K562 (cell line): Measurements from ENCODE around the gene PRR7. TPM values are rescaled to one million over a fixed set of nuclear protein-coding genes. Genes with fewer than 3 reads are reported as not detected.
A peak's percentile ranks its signal among the peaks of the same experiment; 100 is the strongest.

ENCODE experiments used
- ATAC-seq: fragments of 200-7000 bp; cut with Tn5 transposase; 3 replicates; pipeline ENCODE4 v1.9.1; 2020; ENCODE audit warnings: moderate library complexity
- BruUV-seq: library from RNA; stranded (reverse); fragments of 400-500 nt; replicated peaks from 2 replicates; lab custom pipeline; 2021; lab: Mats Ljungman, UMichigan
- CTCF ChIA-PET: fragments of 300-600 bp; formaldehyde crosslinking; extraction: SDS; loops from one replicate; lab custom pipeline; 2021; ENCODE audit warnings: low intra/inter-chr PET ratio; lab: Yijun Ruan, JAX
- POLR2A ChIA-PET: fragments of 300-600, 350-650 bp; sonication (Branson Sonifier 250); formaldehyde crosslinking; extraction: SDS; loops from one replicate; lab custom pipeline; 2021; ENCODE audit warnings: antibody characterized with exemption, inconsistent platforms; lab: Yijun Ruan, JAX
- DNase-seq, 4 experiments: peaks; one replicate each; pipeline versions ENCODE4 v3.0.0 to v3.0.0-alpha.2; 2011 to 2018; ENCODE audit warnings: low spot score in 3 of 4, mixed read lengths in 3 of 4; ENCODE audit errors: extremely low read depth in 1 of 4
- FAIRE-seq: peaks from 2 replicates; lab custom pipeline; 2011; peaks lifted over from hg19 to GRCh38; lab: Jason Lieb, UNC
- H2AFZ ChIP-seq: 2 replicates; pipeline ENCODE4 v1.6.0; 2011; ENCODE audit warnings: low read depth, low read length, control low read depth, inconsistent platforms
- H3K27ac ChIP-seq: fragments of 200-600 bp; 3 replicates; pipeline ENCODE4 v1.8.0; 2011; ENCODE audit warnings: low read depth, mild to moderate bottlenecking, control low read depth, inconsistent platforms, low read length, moderate library complexity, mixed read lengths; ENCODE audit errors: extremely low read depth
- H3K27me3 ChIP-seq, 2 experiments: fragments of 300-600 bp in 1 of 2; 2 replicates in 1 of 2; 3 replicates in 1 of 2; pipeline versions ENCODE4 v1.6.0 to v1.8.0; 2011; ENCODE audit warnings: inconsistent platforms in 2 of 2, low read length in 2 of 2, mild to moderate bottlenecking in 1 of 2, mixed read lengths in 1 of 2, moderate library complexity in 1 of 2; ENCODE audit not compliant: control insufficient read depth in 2 of 2, insufficient read depth in 2 of 2
- H3K36me3 ChIP-seq: fragments of 300-600 bp; 3 replicates; pipeline ENCODE4 v1.8.0; 2011; ENCODE audit warnings: mild to moderate bottlenecking, low read length, inconsistent platforms; ENCODE audit not compliant: control insufficient read depth, insufficient read depth
- H3K4me1 ChIP-seq, 2 experiments: fragments of 200-600 bp in 1 of 2; replicated peaks in 1 of 2; 2 replicates in 1 of 2; 3 replicates in 1 of 2; pipeline versions ENCODE4 v1.5.1 to v1.8.0; 2011; ENCODE audit warnings: inconsistent platforms in 2 of 2, low read length in 2 of 2, mild to moderate bottlenecking in 1 of 2, mixed read lengths in 1 of 2, moderate library complexity in 1 of 2; ENCODE audit not compliant: control insufficient read depth in 2 of 2, insufficient read depth in 2 of 2
- H3K4me2 ChIP-seq: 2 replicates; pipeline ENCODE4 v1.6.1; 2011; ENCODE audit warnings: low read length, control low read depth, inconsistent platforms, mixed read lengths; ENCODE audit not compliant: insufficient read depth
- H3K4me3 ChIP-seq: fragments of 200-600 bp; sonication (generic), shearing (Covaris generic); 2 replicates; pipeline ENCODE4 v1.5.1; 2016; ENCODE audit warnings: control low read depth, inconsistent platforms
- H3K79me2 ChIP-seq: fragments of 200-600 bp; 3 replicates; pipeline ENCODE4 v1.8.0; 2011; ENCODE audit warnings: low read length, inconsistent platforms; ENCODE audit not compliant: control insufficient read depth, insufficient read depth
- H3K9ac ChIP-seq, 2 experiments: 2 replicates each; pipeline versions ENCODE4 v1.6.0 to v1.6.1; 2011; ENCODE audit warnings: low read depth in 2 of 2, low read length in 2 of 2, control low read depth in 1 of 2, inconsistent platforms in 1 of 2, mild to moderate bottlenecking in 1 of 2, mixed read lengths in 1 of 2; ENCODE audit not compliant: insufficient read depth in 1 of 2
- H3K9me1 ChIP-seq: one replicate; pipeline ENCODE4 v1.6.0; 2011; ENCODE audit warnings: inconsistent platforms, mild to moderate bottlenecking, low read length, moderate library complexity; ENCODE audit not compliant: control insufficient read depth, insufficient read depth
- H3K9me3 ChIP-seq: replicated peaks from 2 replicates; pipeline ENCODE4 v1.5.1; 2011; ENCODE audit warnings: low read depth, low read length, inconsistent platforms; ENCODE audit not compliant: control insufficient read depth, insufficient read depth
- H4K20me1 ChIP-seq: replicated peaks from 2 replicates; pipeline ENCODE4 v1.6.1; 2011; ENCODE audit warnings: low read length, inconsistent platforms, mixed read lengths; ENCODE audit not compliant: control insufficient read depth, insufficient read depth
- BRCA1 ChIP-seq, 2 experiments: fragments of 450-650 bp in 1 of 2; sonication (generic) in 1 of 2; formaldehyde crosslinking in 1 of 2; IDR thresholded peaks; 2 replicates each; pipeline versions ENCODE4 v1.5.0 to v1.6.1; 2017 to 2020; ENCODE audit warnings: mild to moderate bottlenecking in 1 of 2, missing genetic modification reagents in 1 of 2
- EZH2 ChIP-seq: IDR thresholded peaks from 2 replicates; pipeline ENCODE4 v1.6.1; 2012; ENCODE audit warnings: low read depth, mild to moderate bottlenecking, inconsistent platforms, low read length, borderline replicate concordance
- GMEB1 ChIP-seq: fragments of 250-450 bp; sonication (Bioruptor Pico); IDR thresholded peaks from 2 replicates; pipeline ENCODE4 v1.4.0; 2020; ENCODE audit warnings: mild to moderate bottlenecking
- NFIX ChIP-seq: fragments of 250-450 bp; sonication (Bioruptor Pico); IDR thresholded peaks from 2 replicates; pipeline ENCODE4 v1.4.0; 2020; ENCODE audit warnings: low read depth, mild to moderate bottlenecking, moderate library complexity
- POLR2AphosphoS5 ChIP-seq: IDR thresholded peaks from 2 replicates; pipeline ENCODE4 v1.6.1; 2011; ENCODE audit warnings: mild to moderate bottlenecking, low read depth, low read length, moderate library complexity; ENCODE audit not compliant: control insufficient read depth, insufficient read depth
- RBFOX2 ChIP-seq: fragments of 200-400 bp; formaldehyde crosslinking; IDR thresholded peaks from 2 replicates; pipeline ENCODE4 v1.6.1; 2017; ENCODE audit warnings: low read depth, mild to moderate bottlenecking, low read length, moderate library complexity
- SNRNP70 ChIP-seq: fragments of 200-400 bp; formaldehyde crosslinking; optimal IDR thresholded peaks from 2 replicates; pipeline ENCODE3; 2017; ENCODE audit warnings: low read depth, low read length
- USF1 ChIP-seq: sonication (generic); formaldehyde crosslinking; IDR thresholded peaks from 2 replicates; pipeline ENCODE4 v1.9.0; 2022; ENCODE audit warnings: mild to moderate bottlenecking, missing genetic modification reagents
- WGBS: fragments of 100-300 bp; shearing (Covaris generic); methylation state at CpG from one replicate; pipeline ENCODE4 v1.1.6; 2016; ENCODE audit warnings: low coverage, mixed read lengths; ENCODE audit not compliant: insufficient coverage; ENCODE audit errors: missing lambda C conversion rate; 5-methylcytosine and 5-hydroxymethylcytosine counted together
- in situ Hi-C: fragments of 300-500 bp; cut with MboI; formaldehyde crosslinking; loops from 4 replicates; pipeline ENCODE4 v1.15.0; 2018; ENCODE audit warnings: inconsistent platforms, mixed read lengths
- intact Hi-C: fragments of 100-400 bp; cut with micrococcal nuclease; formaldehyde crosslinking; loops from 2 replicates; pipeline ENCODE4 v1.14.2; 2022
- polyA plus RNA-seq, 8 experiments: library from polyadenylated mRNA; depleted of rRNA in 4 of 8; stranded (reverse) in 5 of 8; unstranded in 3 of 8; fragments of >200 nt; fragmentation: Nextera tagmentation in 2 of 8; fragmentation: Illumina TruSeq in 1 of 8; extraction: Ambion mirVana in 2 of 8; extraction: Trizol in 1 of 8; gene quantifications; 2 replicates each; pipeline versions ENCODE4 v1.2.1 to v1.2.3, GENCODE V29; 2011 to 2014; ENCODE audit warnings: inconsistent platforms in 1 of 8, missing spikeins in 1 of 8
- total RNA-seq, 7 experiments: library from RNA; depleted of rRNA in 6 of 7; stranded (reverse); fragments of >200 nt in 6 of 7; fragmentation: Illumina TruSeq in 2 of 7; extraction: Trizol in 2 of 7; gene quantifications; 2 replicates each; pipeline versions ENCODE4 v1.2.1 to v1.2.3, GENCODE V29; 2011 to 2021; ENCODE audit warnings: low replicate concordance in 1 of 7

PRR7 gene
- total and polyA plus RNA-seq, 9 of the 15 experiments (the other 6 are each of a cell fraction or from before 2014, with no cell fraction given), result 0.80 to 11.3 (median 10.4) TPM; not detected in 4

GRCh38 chr5:177469750-177470525 is 23.3 kb downstream of the PRR7 start:
- CTCF ChIA-PET, result no interaction called here
- no peak for TF ChIP-seq EZH2
- no peak for TF ChIP-seq SNRNP70
- 0 out of 2 replicates have a peak, but pooled peaks have one; percentile 30 for TF ChIP-seq RBFOX2
- 0 out of 2 replicates have a peak, but pooled peaks have one; percentile 25 for TF ChIP-seq POLR2AphosphoS5
- TF ChIP-seq USF1 (CRISPR knock-in tag), result 0 out of 2 replicates have a peak, but pooled peaks have one; percentile 5
- no peak for TF ChIP-seq GMEB1 (CRISPR knock-in tag)
- TF ChIP-seq NFIX, result no peak
- TF ChIP-seq BRCA1 (IDR thresholded peaks at IDR 0.05), result no peak
- TF ChIP-seq BRCA1 (CRISPR knock-in tag; IDR thresholded peaks at IDR 0.05), result 0 out of 2 replicates have a peak, but pooled peaks have one; percentile 17
- H3K27ac ChIP-seq, result no peak overlapping the region
- no peak overlapping the region for H3K4me3 ChIP-seq
- POLR2A ChIA-PET, result interaction anchor here (0.5 to 2.3 kb wide), 3 partner anchors 10 to 13 kb away, joined by 3 to 9 read pairs (median 5); no protein-coding TSS in a partner anchor
- H3K36me3 ChIP-seq, result peaks cover 57% of the 10 kb centered on the region; the same call in 2 of the 3 replicates
- WGBS, result 96% methylated on average over 5 of the region's 8 CpGs
- no peaks in the 10 kb centered on the region for H3K27me3 ChIP-seq
- peaks cover 4% of the 10 kb centered on the region for H3K9me3 ChIP-seq
- peaks cover 36% of the 10 kb centered on the region for H3K79me2 ChIP-seq
- peak overlapping the region in 1 of 2 experiments; percentile 22; a peak in 2 of 4 replicates for H3K9ac ChIP-seq
- H3K4me2 ChIP-seq, result no peak overlapping the region
- no TSS peak for BruUV-seq
- in situ Hi-C loops (no loop called here), intact Hi-C loops (no loop called here)
- peaks cover 9 to 54% of the 10 kb centered on the region in 2 experiments for H3K4me1 ChIP-seq
- H2AFZ ChIP-seq, result no peak overlapping the region
- no peak for ATAC-seq
- no peaks in the 10 kb centered on the region for H3K9me1 ChIP-seq
- no peak for DNase-seq
- FAIRE-seq, result no peak
- no peaks in the 10 kb centered on the region; the same call in 1 of the 2 replicates for H4K20me1 ChIP-seq
